ENCODE data around the gene PRDM11.

The PRDM11 gene

GRCh38 chr11:45212566-45213315 lies 66.3 kb downstream of the PRDM11 start:
- DNase-seq: no peak

GRCh38 chr11:45213316-45213665 lies 66.9 kb downstream of the PRDM11 start:
- DNase-seq: no peak

GRCh38 chr11:45213717-45214116 lies 67.3 kb downstream of the PRDM11 start:
- no peak for DNase-seq

- no peak for DNase-seq
These were observed 68.8 kb downstream of the PRDM11 start for GRCh38 chr11:45215098-45215865.

- DNase-seq: no peak
These were observed 69.6 kb downstream of the PRDM11 start for GRCh38 chr11:45216031-45216430.

GRCh38 chr11:45216901-45217300 lies 70.5 kb downstream of the PRDM11 start:
- no peak for DNase-seq

GRCh38 chr11:45217991-45218390 lies 71.6 kb downstream of the PRDM11 start:
- no peak for DNase-seq

GRCh38 chr11:45218705-45219104 lies 72.3 kb downstream of the PRDM11 start:
- no peak for DNase-seq

- DNase-seq: no peak
These were observed 73.0 kb downstream of the PRDM11 start for GRCh38 chr11:45219411-45219810.

GRCh38 chr11:45223496-45223895 lies 77.1 kb downstream of the PRDM11 start:
- no peak for DNase-seq

GRCh38 chr11:45224766-45225165 lies 78.3 kb downstream of the PRDM11 start:
- no peak for DNase-seq

GRCh38 chr11:45225277-45225676 lies 78.8 kb downstream of the PRDM11 start:
- DNase-seq: no peak

- no peak for DNase-seq
These were observed 79.8 kb downstream of the PRDM11 start for GRCh38 chr11:45225961-45226871.

GRCh38 chr11:45226901-45227300 lies 80.5 kb downstream of the PRDM11 start:
- no peak for DNase-seq

GRCh38 chr11:45227836-45228235 lies 81.4 kb downstream of the PRDM11 start:
- no peak for DNase-seq

GRCh38 chr11:45229401-45230020 lies 83.1 kb downstream of the PRDM11 start:
- no peak for DNase-seq

- no peak for DNase-seq
These were observed 86.1 kb downstream of the PRDM11 start for GRCh38 chr11:45232341-45233080.

GRCh38 chr11:45233121-45233803 lies 86.8 kb downstream of the PRDM11 start:
- peak; percentile 21 for DNase-seq

GRCh38 chr11:45233804-45234170 lies 87.3 kb downstream of the PRDM11 start:
- DNase-seq: no peak

GRCh38 chr11:45234306-45235006 lies 88.0 kb downstream of the PRDM11 start:
- no peak for DNase-seq
